KBM-7 (cell line): Measurements from ENCODE around the gene TNNT3.

Experiments used
- DNase-seq: peaks from one replicate; pipeline ENCODE4 v3.0.0-alpha.2; 2015
- in situ Hi-C: fragments of 300-500 bp; cut with MboI; formaldehyde crosslinking; loops from 2 replicates; pipeline ENCODE4 v1.14.3; 2020; ENCODE audit warnings: low sequenced_read_pairs, low pct_unique_long_range_greater_than_20kb, mixed read lengths

The TNNT3 gene

GRCh38 chr11:1893581-1894359, 25.7 kb upstream of the TNNT3 start:
- DNase-seq, result no peak

GRCh38 chr11:1894759-1895158, 24.7 kb upstream of the TNNT3 start:
- DNase-seq, result no peak
- in situ Hi-C loops, result no loop called here

More at GRCh38 chr11:1893581-1894359, 25.7 kb upstream of the TNNT3 start:
- in situ Hi-C loops, result no loop called here

GRCh38 chr11:1896468-1896867, 23.0 kb upstream of the TNNT3 start:
- in situ Hi-C loops, result no loop called here

GRCh38 chr11:1896923-1897322, 22.6 kb upstream of the TNNT3 start:
- in situ Hi-C loops, result no loop called here
- DNase-seq, result peak; percentile 79

More at GRCh38 chr11:1896468-1896867, 23.0 kb upstream of the TNNT3 start:
- no peak for DNase-seq

GRCh38 chr11:1899090-1899489, 20.4 kb upstream of the TNNT3 start:
- no peak for DNase-seq
- in situ Hi-C loops, result no loop called here

GRCh38 chr11:1899686-1900085, 19.8 kb upstream of the TNNT3 start:
- DNase-seq, result no peak
- in situ Hi-C loops, result no loop called here

- in situ Hi-C loops, result no loop called here
- DNase-seq, result peak; percentile 31
These were observed 13.3 kb upstream of the TNNT3 start for GRCh38 chr11:1906181-1906580.

- in situ Hi-C loops, result no loop called here
- DNase-seq, result no peak
These were observed 12.7 kb upstream of the TNNT3 start for GRCh38 chr11:1906611-1907423.

- no peak for DNase-seq
- in situ Hi-C loops, result no loop called here
These were observed 10.9 kb upstream of the TNNT3 start for GRCh38 chr11:1908618-1909017.

- no peak for DNase-seq
- in situ Hi-C loops, result no loop called here
These were observed 10.0 kb upstream of the TNNT3 start for GRCh38 chr11:1909524-1909923.

- DNase-seq, result peak; percentile 27
- in situ Hi-C loops, result no loop called here
These were observed 7.1 kb upstream of the TNNT3 start for GRCh38 chr11:1912289-1912878.

GRCh38 chr11:1913271-1914060, 6.0 kb upstream of the TNNT3 start:
- in situ Hi-C loops, result no loop called here

GRCh38 chr11:1915795-1916131, 3.7 kb upstream of the TNNT3 start:
- in situ Hi-C loops, result no loop called here
- DNase-seq, result no peak

More at GRCh38 chr11:1913271-1914060, 6.0 kb upstream of the TNNT3 start:
- DNase-seq, result no peak

- DNase-seq, result no peak
- in situ Hi-C loops, result no loop called here
These were observed 3.1 kb upstream of the TNNT3 start for GRCh38 chr11:1916132-1916985.

GRCh38 chr11:1916986-1917522, 2.4 kb upstream of the TNNT3 start:
- no peak for DNase-seq
- in situ Hi-C loops, result no loop called here

- DNase-seq, result no peak
- in situ Hi-C loops, result no loop called here
These were observed 1.7 kb upstream of the TNNT3 start for GRCh38 chr11:1917523-1918435.
